NT2/D1 (cell line): ENCODE data around the gene TIAM1.

Experiments
- SUZ12 ChIP-seq: IDR thresholded peaks from 2 replicates; pipeline ENCODE4 v1.6.1; 2011; ENCODE audit not compliant: insufficient read length, insufficient read depth; ENCODE audit errors: extremely low read depth
- YY1 ChIP-seq: IDR thresholded peaks from 2 replicates; pipeline ENCODE4 v1.6.1; 2011; ENCODE audit not compliant: insufficient read length, insufficient read depth
- ZNF274 ChIP-seq: IDR thresholded peaks from 2 replicates; pipeline ENCODE4 v1.6.1; 2011; ENCODE audit warnings: mild to moderate bottlenecking, low read depth, low read length

GRCh38 chr21:31133243-31133830 is 210.7 kb downstream of the TIAM1 start:
- TF ChIP-seq ZNF274 (no peak), YY1 (no peak), SUZ12 (no peak)
